ENCODE data around the gene GLI3. TPM values are rescaled to one million over a fixed set of nuclear protein-coding genes. Genes with fewer than 3 reads are reported as not detected.

Gene GLI3
- total RNA-seq, 1 donor from 2014 or later: 32.0 TPM

- no peak overlapping the region for H3K4me2 ChIP-seq
- peaks cover 31% of the 10 kb centered on the region for H4K20me1 ChIP-seq (ENCODE audit: low read depth)
- Mint-ChIP-seq H3K36me3 (peaks cover 70% of the 10 kb centered on the region), H3K4me3 (no peak overlapping the region), H3K9me3 (peaks cover 6% of the 10 kb centered on the region), H3K27ac (peak overlapping the region; percentile 61), H3K4me1 (peaks cover 53% of the 10 kb centered on the region), H3K27me3 (ENCODE audit: insufficient read depth, low read depth) (no peaks in the 10 kb centered on the region)
- TF ChIP-seq EZH2 (IDR thresholded peaks at IDR 0.05) (no peak), EZH2phosphoT487 (IDR thresholded peaks at IDR 0.05) (no peak)
- TF ChIP-seq, protein P1, sequence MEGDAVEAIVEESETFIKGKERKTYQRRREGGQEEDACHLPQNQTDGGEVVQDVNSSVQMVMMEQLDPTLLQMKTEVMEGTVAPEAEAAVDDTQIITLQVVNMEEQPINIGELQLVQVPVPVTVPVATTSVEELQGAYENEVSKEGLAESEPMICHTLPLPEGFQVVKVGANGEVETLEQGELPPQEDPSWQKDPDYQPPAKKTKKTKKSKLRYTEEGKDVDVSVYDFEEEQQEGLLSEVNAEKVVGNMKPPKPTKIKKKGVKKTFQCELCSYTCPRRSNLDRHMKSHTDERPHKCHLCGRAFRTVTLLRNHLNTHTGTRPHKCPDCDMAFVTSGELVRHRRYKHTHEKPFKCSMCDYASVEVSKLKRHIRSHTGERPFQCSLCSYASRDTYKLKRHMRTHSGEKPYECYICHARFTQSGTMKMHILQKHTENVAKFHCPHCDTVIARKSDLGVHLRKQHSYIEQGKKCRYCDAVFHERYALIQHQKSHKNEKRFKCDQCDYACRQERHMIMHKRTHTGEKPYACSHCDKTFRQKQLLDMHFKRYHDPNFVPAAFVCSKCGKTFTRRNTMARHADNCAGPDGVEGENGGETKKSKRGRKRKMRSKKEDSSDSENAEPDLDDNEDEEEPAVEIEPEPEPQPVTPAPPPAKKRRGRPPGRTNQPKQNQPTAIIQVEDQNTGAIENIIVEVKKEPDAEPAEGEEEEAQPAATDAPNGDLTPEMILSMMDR (IDR thresholded peaks at IDR 0.05): no peak
- no peak overlapping the region for H2AFZ ChIP-seq (replicated peaks)
- peaks cover 7% of the 10 kb centered on the region for H3K4me1 ChIP-seq
- H3K79me2 ChIP-seq (ENCODE audit: low read depth): peaks cover 26% of the 10 kb centered on the region
- no peaks in the 10 kb centered on the region for H3K9me3 ChIP-seq (ENCODE audit: low read depth)
- H3K27me3 ChIP-seq: no peaks in the 10 kb centered on the region
- no peak overlapping the region for H3K9ac ChIP-seq
- peaks cover 58% of the 10 kb centered on the region for H3K36me3 ChIP-seq
- H3F3A ChIP-seq (ENCODE audit: low read depth): peaks cover 8% of the 10 kb centered on the region
- DNase-seq (ENCODE audit: low spot score): no peak
- no peak overlapping the region for H3K27ac ChIP-seq
- H3K4me3 ChIP-seq: no peak overlapping the region
Observed at GRCh38 chr7:42022056-42022455, 215.0 kb downstream of the GLI3 start.

DNA sequence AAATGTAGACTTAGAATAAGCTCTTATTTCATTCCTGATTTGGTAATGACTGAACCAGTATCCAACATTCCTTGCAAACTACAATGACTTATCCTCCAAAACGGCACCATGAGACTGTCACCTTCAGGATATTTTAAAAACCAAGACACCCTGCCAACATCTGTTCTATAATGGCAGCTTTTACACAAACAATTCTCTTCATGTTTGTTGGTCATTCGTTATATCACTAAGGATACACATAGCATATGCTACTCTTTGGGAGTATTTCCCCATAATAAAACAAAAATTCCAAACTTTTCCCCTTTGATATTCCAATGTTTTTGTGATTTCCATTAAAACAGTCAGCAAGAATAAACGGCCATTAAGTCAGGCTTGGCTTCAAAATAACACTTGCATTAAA lies 215.4 kb downstream of the GLI3 start:
- Histone ChIP-seq H3K27me3 (no peaks in the 10 kb centered on the region), H3K4me1 (peaks cover 7% of the 10 kb centered on the region), H2AFZ (replicated peaks) (no peak overlapping the region), H3K9ac (no peak overlapping the region), H3F3A (ENCODE audit: low read depth) (peaks cover 12% of the 10 kb centered on the region), H3K4me3 (no peak overlapping the region), H3K27ac (no peak overlapping the region), H3K36me3 (peaks cover 58% of the 10 kb centered on the region), H4K20me1 (ENCODE audit: low read depth) (peaks cover 27% of the 10 kb centered on the region), H3K4me2 (no peak overlapping the region), H3K79me2 (ENCODE audit: low read depth) (peaks cover 26% of the 10 kb centered on the region), H3K9me3 (ENCODE audit: low read depth) (no peaks in the 10 kb centered on the region)
- Mint-ChIP-seq H3K9me3 (peaks cover 10% of the 10 kb centered on the region), H3K36me3 (peaks cover 71% of the 10 kb centered on the region), H3K27me3 (ENCODE audit: insufficient read depth, low read depth) (no peaks in the 10 kb centered on the region), H3K27ac (no peak overlapping the region), H3K4me3 (no peak overlapping the region), H3K4me1 (peaks cover 52% of the 10 kb centered on the region)
- TF ChIP-seq, protein P1 (IDR thresholded peaks at IDR 0.05): no peak
- TF ChIP-seq EZH2phosphoT487 (IDR thresholded peaks at IDR 0.05) (no peak), EZH2 (IDR thresholded peaks at IDR 0.05) (no peak)
- DNase-seq (ENCODE audit: low spot score): no peak

GRCh38 chr7:42020061-42020460 lies 216.9 kb downstream of the GLI3 start:
- Histone ChIP-seq H4K20me1 (ENCODE audit: low read depth) (peaks cover 15% of the 10 kb centered on the region), H3K4me3 (no peak overlapping the region), H3F3A (ENCODE audit: low read depth) (peaks cover 20% of the 10 kb centered on the region), H3K9ac (no peak overlapping the region), H3K27ac (no peak overlapping the region), H3K79me2 (ENCODE audit: low read depth) (peaks cover 26% of the 10 kb centered on the region), H3K27me3 (no peaks in the 10 kb centered on the region), H3K4me1 (peaks cover 7% of the 10 kb centered on the region), H2AFZ (replicated peaks) (no peak overlapping the region), H3K9me3 (ENCODE audit: low read depth) (no peaks in the 10 kb centered on the region), H3K36me3 (peaks cover 47% of the 10 kb centered on the region), H3K4me2 (no peak overlapping the region)
- TF ChIP-seq EZH2phosphoT487 (IDR thresholded peaks at IDR 0.05): no peak
- TF ChIP-seq, protein P1 (IDR thresholded peaks at IDR 0.05): no peak
- TF ChIP-seq EZH2 (IDR thresholded peaks at IDR 0.05): no peak
- Mint-ChIP-seq H3K9me3 (peaks cover 24% of the 10 kb centered on the region), H3K27ac (no peak overlapping the region), H3K27me3 (ENCODE audit: insufficient read depth, low read depth) (peaks cover 2% of the 10 kb centered on the region), H3K4me3 (no peak overlapping the region), H3K36me3 (peaks cover 74% of the 10 kb centered on the region), H3K4me1 (peaks cover 46% of the 10 kb centered on the region)
- no peak for DNase-seq (ENCODE audit: low spot score)

Measured in neural progenitor cell (in vitro differentiated cells).